ENCODE data around the gene GAPVD1. TPM values are rescaled to one million over a fixed set of nuclear protein-coding genes. Genes with fewer than 3 reads are reported as not detected.

Gene GAPVD1
- total RNA-seq, 3 donors from 2014 or later (not counting 1 experiment from before 2014, with no cell fraction given), result 66.1 to 83.2 (median 68.8) TPM

DNA sequence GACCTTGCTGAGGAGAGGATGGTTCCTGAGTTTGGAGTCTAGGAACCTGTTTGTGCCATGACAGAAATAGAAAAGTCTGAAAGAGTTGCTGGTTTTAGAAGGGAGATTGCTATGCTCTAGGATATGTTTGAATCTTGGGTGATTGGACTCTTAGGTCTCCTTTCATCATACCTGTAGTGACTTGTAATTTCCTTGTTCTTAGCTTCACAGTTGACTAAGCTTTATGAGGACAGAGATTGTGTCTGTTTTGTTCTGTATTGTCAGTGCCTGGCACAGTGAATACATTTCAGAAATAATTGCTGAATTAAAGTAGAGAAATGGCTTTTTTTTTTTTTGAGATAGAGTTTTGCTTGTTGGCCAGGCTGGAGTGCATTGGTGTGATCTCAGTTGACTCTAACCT is 31.5 kb downstream of the GAPVD1 start:
- intact Hi-C loops (cut with micrococcal nuclease), result no loop called here

DNA sequence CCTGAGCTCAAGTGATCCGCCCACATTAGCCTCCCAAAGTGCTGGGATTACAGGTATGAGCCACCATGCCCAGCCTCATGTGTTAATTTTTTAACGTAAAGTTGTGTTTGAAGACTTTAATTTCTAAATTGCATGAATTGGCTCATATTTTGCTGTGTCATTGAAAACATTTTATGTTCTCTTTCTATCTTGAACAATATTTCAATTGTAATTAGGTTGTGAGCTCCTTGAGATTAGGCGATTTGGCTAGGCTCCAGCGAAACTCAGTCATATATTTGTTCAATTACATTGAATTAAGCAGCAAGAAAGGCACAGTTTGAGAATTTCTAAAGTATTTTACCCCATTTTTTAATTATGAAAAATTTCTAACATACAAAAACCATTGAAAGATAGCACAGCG is 34.0 kb downstream of the GAPVD1 start:
- ATAC-seq, result no peak
- Mint-ChIP-seq H3K36me3 (no peaks in the 10 kb centered on the region), H3K9me3 (no peaks in the 10 kb centered on the region), H3K27ac (no peak overlapping the region), H3K4me1 (peaks cover 6 to 7% of the 10 kb centered on the region in 2 donors), H3K27me3 (ENCODE audit: low read depth in 2 of 2) (no peaks in the 10 kb centered on the region), H3K4me3 (no peak overlapping the region)
- Histone ChIP-seq H3K27me3 (ENCODE audit: control insufficient read depth, insufficient read depth, low read length) (no peaks in the 10 kb centered on the region), H3K4me1 (ENCODE audit: control insufficient read depth, insufficient read depth, low read length) (no peaks in the 10 kb centered on the region), H3K4me3 (ENCODE audit: low read length) (no peak overlapping the region), H3K36me3 (ENCODE audit: control insufficient read depth, insufficient read depth, low read length) (peaks cover 12% of the 10 kb centered on the region), H3K9me3 (ENCODE audit: control insufficient read depth, insufficient read depth, low read length) (no peaks in the 10 kb centered on the region), H3K27ac (ENCODE audit: low read length) (no peak overlapping the region)
- intact Hi-C loops (cut with micrococcal nuclease), result no loop called here
- TF ChIP-seq, protein P1, sequence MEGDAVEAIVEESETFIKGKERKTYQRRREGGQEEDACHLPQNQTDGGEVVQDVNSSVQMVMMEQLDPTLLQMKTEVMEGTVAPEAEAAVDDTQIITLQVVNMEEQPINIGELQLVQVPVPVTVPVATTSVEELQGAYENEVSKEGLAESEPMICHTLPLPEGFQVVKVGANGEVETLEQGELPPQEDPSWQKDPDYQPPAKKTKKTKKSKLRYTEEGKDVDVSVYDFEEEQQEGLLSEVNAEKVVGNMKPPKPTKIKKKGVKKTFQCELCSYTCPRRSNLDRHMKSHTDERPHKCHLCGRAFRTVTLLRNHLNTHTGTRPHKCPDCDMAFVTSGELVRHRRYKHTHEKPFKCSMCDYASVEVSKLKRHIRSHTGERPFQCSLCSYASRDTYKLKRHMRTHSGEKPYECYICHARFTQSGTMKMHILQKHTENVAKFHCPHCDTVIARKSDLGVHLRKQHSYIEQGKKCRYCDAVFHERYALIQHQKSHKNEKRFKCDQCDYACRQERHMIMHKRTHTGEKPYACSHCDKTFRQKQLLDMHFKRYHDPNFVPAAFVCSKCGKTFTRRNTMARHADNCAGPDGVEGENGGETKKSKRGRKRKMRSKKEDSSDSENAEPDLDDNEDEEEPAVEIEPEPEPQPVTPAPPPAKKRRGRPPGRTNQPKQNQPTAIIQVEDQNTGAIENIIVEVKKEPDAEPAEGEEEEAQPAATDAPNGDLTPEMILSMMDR (IDR thresholded peaks at IDR 0.05), result no peak
- 93% methylated on average over 5 of the region's 5 CpGs for WGBS (ENCODE audit: insufficient coverage)
- no peak for DNase-seq

More for the DNA sequence above, 31.5 kb downstream of the GAPVD1 start:
- H3K9me3 Mint-ChIP-seq, result no peaks in the 10 kb centered on the region
- no peaks in the 10 kb centered on the region for H3K36me3 Mint-ChIP-seq
- no peak overlapping the region for H3K27ac Mint-ChIP-seq
- no peaks in the 10 kb centered on the region for H3K27me3 Mint-ChIP-seq (ENCODE audit: low read depth in 2 of 2)
- no peak overlapping the region for H3K4me3 ChIP-seq (ENCODE audit: low read length)
- no peak overlapping the region for H3K27ac ChIP-seq (ENCODE audit: low read length)
- DNase-seq (no peak), ATAC-seq (no peak)
- peaks cover 4% of the 10 kb centered on the region for H3K36me3 ChIP-seq (ENCODE audit: control insufficient read depth, insufficient read depth, low read length)
- H3K9me3 ChIP-seq (ENCODE audit: control insufficient read depth, insufficient read depth, low read length), result no peaks in the 10 kb centered on the region
- H3K4me1 Mint-ChIP-seq, result peaks cover 6 to 7% of the 10 kb centered on the region in 2 donors
- no peak overlapping the region for H3K4me3 Mint-ChIP-seq
- no peaks in the 10 kb centered on the region for H3K4me1 ChIP-seq (ENCODE audit: control insufficient read depth, insufficient read depth, low read length)
- TF ChIP-seq, protein P1 (IDR thresholded peaks at IDR 0.05), result no peak
- H3K27me3 ChIP-seq (ENCODE audit: control insufficient read depth, insufficient read depth, low read length), result no peaks in the 10 kb centered on the region

DNA sequence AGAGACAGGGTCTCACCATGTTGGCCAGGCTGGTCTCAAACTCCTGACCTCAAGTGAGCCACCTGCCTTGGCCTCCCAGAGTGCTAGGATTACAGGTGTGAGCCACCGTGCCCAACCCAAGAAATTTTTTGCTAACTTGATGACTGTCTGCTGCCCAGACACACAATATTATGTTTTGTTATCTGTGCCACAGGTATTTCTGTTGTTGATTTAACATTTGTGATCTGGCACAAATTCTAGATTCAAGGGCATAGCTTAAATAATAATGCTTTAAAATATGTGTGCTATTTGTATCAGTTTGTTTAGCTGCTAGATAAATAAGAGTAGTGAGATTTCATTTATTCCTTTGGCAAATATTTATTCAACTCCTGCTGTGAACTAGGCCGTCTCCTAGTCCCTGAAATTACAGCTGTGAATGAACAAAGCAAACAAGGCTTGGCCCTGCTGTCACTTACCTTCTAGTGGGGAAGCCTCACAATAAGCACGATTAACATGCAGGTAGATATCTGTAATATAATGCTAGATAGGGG is 35.3 kb downstream of the GAPVD1 start:
- no peaks in the 10 kb centered on the region for H3K36me3 Mint-ChIP-seq
- TF ChIP-seq, protein P1 (IDR thresholded peaks at IDR 0.05), result no peak
- Histone ChIP-seq H3K4me3 (ENCODE audit: low read length) (no peak overlapping the region), H3K4me1 (ENCODE audit: control insufficient read depth, insufficient read depth, low read length) (no peaks in the 10 kb centered on the region), H3K27me3 (ENCODE audit: control insufficient read depth, insufficient read depth, low read length) (no peaks in the 10 kb centered on the region), H3K9me3 (ENCODE audit: control insufficient read depth, insufficient read depth, low read length) (no peaks in the 10 kb centered on the region), H3K36me3 (ENCODE audit: control insufficient read depth, insufficient read depth, low read length) (peaks cover 13% of the 10 kb centered on the region), H3K27ac (ENCODE audit: low read length) (no peak overlapping the region)
- peaks cover 6 to 7% of the 10 kb centered on the region in 2 donors for H3K4me1 Mint-ChIP-seq
- DNase-seq (no peak), ATAC-seq (no peak)
- intact Hi-C loops (cut with micrococcal nuclease), result no loop called here
- H3K27ac Mint-ChIP-seq, result peak overlapping the region in 1 of 2 donors; percentile 60
- H3K27me3 Mint-ChIP-seq (ENCODE audit: low read depth in 2 of 2), result no peaks in the 10 kb centered on the region
- no peaks in the 10 kb centered on the region for H3K9me3 Mint-ChIP-seq
- 95% methylated on average over 3 of the region's 3 CpGs for WGBS (ENCODE audit: insufficient coverage)
- H3K4me3 Mint-ChIP-seq, result no peak overlapping the region

DNA sequence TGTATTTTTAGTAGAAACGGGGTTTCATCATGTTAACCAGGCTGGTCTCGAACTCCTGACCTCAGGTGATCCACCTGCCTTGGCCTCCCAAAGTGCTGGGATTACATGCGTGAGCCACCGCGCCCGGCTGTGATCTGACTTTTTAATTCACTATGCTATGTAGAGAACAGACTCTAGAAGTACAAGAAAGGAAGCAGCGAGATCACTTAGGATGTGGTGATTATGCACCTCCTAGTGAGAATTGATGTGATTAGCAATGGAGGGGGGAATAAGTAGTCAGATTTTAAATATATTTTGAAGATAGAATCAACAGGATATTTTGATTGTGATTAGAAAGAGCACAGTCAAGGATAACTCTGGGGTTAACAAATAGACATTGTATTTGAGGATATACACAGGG is 36.3 kb downstream of the GAPVD1 start:
- no peak for DNase-seq
- no peak overlapping the region for H3K27ac ChIP-seq (ENCODE audit: low read length)
- no peaks in the 10 kb centered on the region for H3K9me3 ChIP-seq (ENCODE audit: control insufficient read depth, insufficient read depth, low read length)
- 92% methylated on average over 7 of the region's 7 CpGs for WGBS (ENCODE audit: insufficient coverage)
- Mint-ChIP-seq H3K9me3 (no peaks in the 10 kb centered on the region), H3K4me3 (no peak overlapping the region), H3K4me1 (peaks cover 6 to 7% of the 10 kb centered on the region in 2 donors), H3K27me3 (ENCODE audit: low read depth in 2 of 2) (no peaks in the 10 kb centered on the region), H3K36me3 (no peaks in the 10 kb centered on the region), H3K27ac (peak overlapping the region in 1 of 2 donors; percentile 60)
- no peaks in the 10 kb centered on the region for H3K27me3 ChIP-seq (ENCODE audit: control insufficient read depth, insufficient read depth, low read length)
- ATAC-seq, result no peak
- H3K4me3 ChIP-seq (ENCODE audit: low read length), result no peak overlapping the region
- TF ChIP-seq, protein P1 (IDR thresholded peaks at IDR 0.05), result no peak
- peaks cover 21% of the 10 kb centered on the region for H3K36me3 ChIP-seq (ENCODE audit: control insufficient read depth, insufficient read depth, low read length)
- intact Hi-C loops (cut with micrococcal nuclease), result no loop called here
- H3K4me1 ChIP-seq (ENCODE audit: control insufficient read depth, insufficient read depth, low read length), result no peaks in the 10 kb centered on the region
